ENCODE data around the gene IL9. TPM values are rescaled to one million over a fixed set of nuclear protein-coding genes. Genes with fewer than 3 reads are reported as not detected.

IL9 gene
- total and polyA plus RNA-seq, 2 of the 13 experiments (the other 11 are each of a cell fraction or from before 2014, with no cell fraction given) = not detected

DNA sequence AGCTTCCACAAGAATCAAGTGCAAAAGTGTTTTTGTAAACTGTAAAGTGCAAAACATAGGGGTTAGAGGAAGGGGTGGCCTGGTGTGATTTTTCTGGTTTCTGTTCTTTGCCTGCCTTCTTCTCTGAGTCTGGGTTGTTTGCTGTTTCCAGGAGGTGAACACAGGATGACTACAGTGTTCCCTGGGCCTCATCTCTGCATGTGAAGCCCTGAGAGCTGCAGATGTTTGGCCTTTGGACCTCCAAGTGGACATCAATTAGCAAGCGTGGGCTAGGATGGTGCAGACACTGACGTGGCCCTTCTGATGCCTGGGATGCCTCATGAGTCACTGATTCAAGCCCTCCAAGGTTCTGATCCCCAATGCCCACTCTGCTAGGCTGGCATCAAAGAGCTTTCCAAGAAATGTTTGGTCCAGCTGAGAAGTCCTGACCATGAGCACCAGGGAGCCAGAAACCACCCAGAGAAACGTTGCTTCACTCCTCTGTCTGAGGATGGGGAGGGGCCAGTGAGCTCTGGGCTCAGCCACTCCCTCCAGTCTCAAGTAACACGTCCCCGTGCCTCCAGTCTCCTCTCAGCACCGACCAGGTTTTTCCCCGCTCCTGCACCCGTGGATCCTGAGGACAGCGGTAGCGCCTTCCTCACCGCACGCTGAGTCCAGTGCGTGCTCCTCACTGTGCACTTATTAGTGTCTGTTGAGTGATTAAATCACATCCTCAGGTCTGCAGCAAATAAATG is 7.6 kb downstream of the IL9 start (continued):
- TF ChIP-seq CREB1 (IDR thresholded peaks at IDR 0.05) (peak; percentile 32; the same call in 1 of the 2 replicates), CREB1 (CRISPR knock-in tag; IDR thresholded peaks at IDR 0.05) (no peak), ZBTB38 (CRISPR knock-in tag; IDR thresholded peaks at IDR 0.05) (0 out of 2 replicates have a peak, but pooled peaks have one; percentile 41)
- TF ChIP-seq, protein P1, sequence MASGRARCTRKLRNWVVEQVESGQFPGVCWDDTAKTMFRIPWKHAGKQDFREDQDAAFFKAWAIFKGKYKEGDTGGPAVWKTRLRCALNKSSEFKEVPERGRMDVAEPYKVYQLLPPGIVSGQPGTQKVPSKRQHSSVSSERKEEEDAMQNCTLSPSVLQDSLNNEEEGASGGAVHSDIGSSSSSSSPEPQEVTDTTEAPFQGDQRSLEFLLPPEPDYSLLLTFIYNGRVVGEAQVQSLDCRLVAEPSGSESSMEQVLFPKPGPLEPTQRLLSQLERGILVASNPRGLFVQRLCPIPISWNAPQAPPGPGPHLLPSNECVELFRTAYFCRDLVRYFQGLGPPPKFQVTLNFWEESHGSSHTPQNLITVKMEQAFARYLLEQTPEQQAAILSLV (CRISPR knock-in tag; IDR thresholded peaks at IDR 0.05; ENCODE audit: borderline replicate concordance) = 0 out of 2 replicates have a peak, but pooled peaks have one; percentile 62
- TF ChIP-seq, protein P2, sequence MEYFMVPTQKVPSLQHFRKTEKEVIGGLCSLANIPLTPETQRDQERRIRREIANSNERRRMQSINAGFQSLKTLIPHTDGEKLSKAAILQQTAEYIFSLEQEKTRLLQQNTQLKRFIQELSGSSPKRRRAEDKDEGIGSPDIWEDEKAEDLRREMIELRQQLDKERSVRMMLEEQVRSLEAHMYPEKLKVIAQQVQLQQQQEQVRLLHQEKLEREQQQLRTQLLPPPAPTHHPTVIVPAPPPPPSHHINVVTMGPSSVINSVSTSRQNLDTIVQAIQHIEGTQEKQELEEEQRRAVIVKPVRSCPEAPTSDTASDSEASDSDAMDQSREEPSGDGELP (IDR thresholded peaks at IDR 0.05; ENCODE audit: borderline replicate concordance, low read depth) = peak; percentile 5; the same call in 1 of the 2 replicates

DNA sequence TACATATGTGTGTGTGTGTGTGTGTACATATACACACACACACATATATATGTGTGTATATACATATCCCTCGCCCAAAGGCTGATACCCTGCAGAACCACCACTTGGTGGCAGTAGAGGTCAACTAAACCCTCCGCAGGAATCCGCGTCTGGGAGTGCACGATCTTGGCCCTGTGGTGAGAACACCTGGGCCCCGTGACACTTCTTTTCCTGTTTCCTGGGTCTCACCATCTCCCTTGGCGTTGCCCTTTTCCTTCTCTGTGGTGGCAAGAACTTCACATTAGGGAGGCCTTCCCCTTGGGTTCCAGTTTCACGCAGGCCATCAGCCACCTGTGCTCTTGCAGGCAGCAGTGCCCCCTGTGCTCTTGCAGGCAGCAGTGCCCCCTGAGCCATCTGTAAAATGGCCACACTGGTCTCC is 8.2 kb downstream of the IL9 start:
- ChIA-PET CTCF (ENCODE audit: low intra/inter-chr PET ratio, low total read pairs) (interaction anchor here (0.7 to 3.1 kb wide), 5 partner anchors 102 to 325 kb away, joined by 3 to 23 read pairs (median 12); no protein-coding TSS in a partner anchor), POLR2A (no interaction called here)
- no peak overlapping the region for H2AFZ ChIP-seq (ENCODE audit: low read length)
- no peak for TF ChIP-seq SALL2 (CRISPR knock-in tag; IDR thresholded peaks at IDR 0.05)
- no peak for TF ChIP-seq RFX5 (IDR thresholded peaks at IDR 0.05; ENCODE audit: low read depth, low read length)
- peak; percentile 56; the same call in 1 of the 2 replicates for TF ChIP-seq ZNF501 (CRISPR knock-in tag; IDR thresholded peaks at IDR 0.05)
- TF ChIP-seq MIER2 (CRISPR knock-in tag; IDR thresholded peaks at IDR 0.05) = peak; percentile 46; the same call in 1 of the 2 replicates
- TF ChIP-seq, protein P2 (IDR thresholded peaks at IDR 0.05; ENCODE audit: borderline replicate concordance, low read depth) = peak; percentile 17; the same call in 1 of the 2 replicates
- TF ChIP-seq, protein P3, sequence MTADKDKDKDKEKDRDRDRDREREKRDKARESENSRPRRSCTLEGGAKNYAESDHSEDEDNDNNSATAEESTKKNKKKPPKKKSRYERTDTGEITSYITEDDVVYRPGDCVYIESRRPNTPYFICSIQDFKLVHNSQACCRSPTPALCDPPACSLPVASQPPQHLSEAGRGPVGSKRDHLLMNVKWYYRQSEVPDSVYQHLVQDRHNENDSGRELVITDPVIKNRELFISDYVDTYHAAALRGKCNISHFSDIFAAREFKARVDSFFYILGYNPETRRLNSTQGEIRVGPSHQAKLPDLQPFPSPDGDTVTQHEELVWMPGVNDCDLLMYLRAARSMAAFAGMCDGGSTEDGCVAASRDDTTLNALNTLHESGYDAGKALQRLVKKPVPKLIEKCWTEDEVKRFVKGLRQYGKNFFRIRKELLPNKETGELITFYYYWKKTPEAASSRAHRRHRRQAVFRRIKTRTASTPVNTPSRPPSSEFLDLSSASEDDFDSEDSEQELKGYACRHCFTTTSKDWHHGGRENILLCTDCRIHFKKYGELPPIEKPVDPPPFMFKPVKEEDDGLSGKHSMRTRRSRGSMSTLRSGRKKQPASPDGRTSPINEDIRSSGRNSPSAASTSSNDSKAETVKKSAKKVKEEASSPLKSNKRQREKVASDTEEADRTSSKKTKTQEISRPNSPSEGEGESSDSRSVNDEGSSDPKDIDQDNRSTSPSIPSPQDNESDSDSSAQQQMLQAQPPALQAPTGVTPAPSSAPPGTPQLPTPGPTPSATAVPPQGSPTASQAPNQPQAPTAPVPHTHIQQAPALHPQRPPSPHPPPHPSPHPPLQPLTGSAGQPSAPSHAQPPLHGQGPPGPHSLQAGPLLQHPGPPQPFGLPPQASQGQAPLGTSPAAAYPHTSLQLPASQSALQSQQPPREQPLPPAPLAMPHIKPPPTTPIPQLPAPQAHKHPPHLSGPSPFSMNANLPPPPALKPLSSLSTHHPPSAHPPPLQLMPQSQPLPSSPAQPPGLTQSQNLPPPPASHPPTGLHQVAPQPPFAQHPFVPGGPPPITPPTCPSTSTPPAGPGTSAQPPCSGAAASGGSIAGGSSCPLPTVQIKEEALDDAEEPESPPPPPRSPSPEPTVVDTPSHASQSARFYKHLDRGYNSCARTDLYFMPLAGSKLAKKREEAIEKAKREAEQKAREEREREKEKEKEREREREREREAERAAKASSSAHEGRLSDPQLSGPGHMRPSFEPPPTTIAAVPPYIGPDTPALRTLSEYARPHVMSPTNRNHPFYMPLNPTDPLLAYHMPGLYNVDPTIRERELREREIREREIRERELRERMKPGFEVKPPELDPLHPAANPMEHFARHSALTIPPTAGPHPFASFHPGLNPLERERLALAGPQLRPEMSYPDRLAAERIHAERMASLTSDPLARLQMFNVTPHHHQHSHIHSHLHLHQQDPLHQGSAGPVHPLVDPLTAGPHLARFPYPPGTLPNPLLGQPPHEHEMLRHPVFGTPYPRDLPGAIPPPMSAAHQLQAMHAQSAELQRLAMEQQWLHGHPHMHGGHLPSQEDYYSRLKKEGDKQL (CRISPR knock-in tag; IDR thresholded peaks at IDR 0.05; ENCODE audit: low read depth) = no peak

More for the DNA sequence above, 8.2 kb downstream of the IL9 start:
- WGBS (ENCODE audit: low lambda C conversion rate) = 2% methylated on average over 6 of the region's 8 CpGs
- peak overlapping the region; percentile 32 to 61 (median 40); a peak in 4 of 6 replicates for H3K4me3 ChIP-seq (replicated peaks in 1 of 3; ENCODE audit: insufficient read depth in 1 of 3, low read depth in 2 of 3, low read length in 3 of 3)
- peaks cover 10% of the 10 kb centered on the region for H3K4me1 ChIP-seq (ENCODE audit: insufficient read depth, low read length)
- no TSS peak for BruUV-seq (replicated peaks)
- H3K79me2 ChIP-seq (ENCODE audit: insufficient read depth, low read length) = no peaks in the 10 kb centered on the region
- H3K4me2 ChIP-seq (ENCODE audit: low read depth, low read length) = peak overlapping the region; percentile 83
- peaks cover 0 to 5% of the 10 kb centered on the region in 2 experiments; a peak in 2 of 5 replicates for H3K27me3 ChIP-seq (ENCODE audit: control insufficient read depth in 1 of 2, insufficient read depth in 2 of 2, low read length in 2 of 2)
- FAIRE-seq = peak; percentile 68
- H4K20me1 ChIP-seq (ENCODE audit: insufficient read depth, low read length) = no peaks in the 10 kb centered on the region
- peak; percentile 73 for DNase-seq (ENCODE audit: low spot score)
- no peak overlapping the region for H3K27ac ChIP-seq (ENCODE audit: extremely low read length, insufficient read depth, low read length)
- in situ Hi-C loops (cut with HindIII; ENCODE audit: extremely low pct_ligation_motif_present, low pct_unique_long_range_greater_than_20kb) (loop anchor here (5.0 kb wide), 2 partner anchors 195 to 325 kb away; no protein-coding TSS in a partner anchor), intact Hi-C loops (cut with micrococcal nuclease; ENCODE audit: unreplicated experiment) (loop anchor here (1.0 to 2.0 kb wide), 7 partner anchors 43 to 537 kb away; no protein-coding TSS in a partner anchor)
- ATAC-seq = peak; percentile 95
- no peaks in the 10 kb centered on the region for H3K36me3 ChIP-seq (replicated peaks in 1 of 2; ENCODE audit: control insufficient read depth in 1 of 2, insufficient read depth in 2 of 2, low read length in 2 of 2)
- H3K9me3 ChIP-seq (ENCODE audit: low read length) = no peaks in the 10 kb centered on the region
- no peak overlapping the region; the same call in 1 of the 2 replicates for H3K9ac ChIP-seq (ENCODE audit: insufficient read depth, low read depth, low read length)
